IPS-15b (cell line): ENCODE data around the gene RCAN2.

Experiments used
- H3K27me3 ChIP-seq: one replicate; pipeline ENCODE4 v1.6.1; 2013; ENCODE audit warnings: low read length; ENCODE audit not compliant: control insufficient read depth, insufficient read depth
- H3K36me3 ChIP-seq: one replicate; pipeline ENCODE4 v1.6.1; 2013; ENCODE audit warnings: low read length; ENCODE audit not compliant: control insufficient read depth, insufficient read depth
- H3K4me1 ChIP-seq: one replicate; pipeline ENCODE4 v1.6.1; 2013; ENCODE audit warnings: mild to moderate bottlenecking, low read length; ENCODE audit not compliant: control insufficient read depth, insufficient read depth
- H3K4me3 ChIP-seq: one replicate; pipeline ENCODE4 v1.5.1; 2013; ENCODE audit warnings: low read depth, low read length
- H3K9ac ChIP-seq: one replicate; pipeline ENCODE4 v1.6.1; 2013; ENCODE audit warnings: low read depth, mild to moderate bottlenecking, low read length
- H3K9me3 ChIP-seq: one replicate; pipeline ENCODE4 v1.6.1; 2013; ENCODE audit warnings: mild to moderate bottlenecking, low read length; ENCODE audit not compliant: control insufficient read depth, insufficient read depth

The RCAN2 gene

DNA sequence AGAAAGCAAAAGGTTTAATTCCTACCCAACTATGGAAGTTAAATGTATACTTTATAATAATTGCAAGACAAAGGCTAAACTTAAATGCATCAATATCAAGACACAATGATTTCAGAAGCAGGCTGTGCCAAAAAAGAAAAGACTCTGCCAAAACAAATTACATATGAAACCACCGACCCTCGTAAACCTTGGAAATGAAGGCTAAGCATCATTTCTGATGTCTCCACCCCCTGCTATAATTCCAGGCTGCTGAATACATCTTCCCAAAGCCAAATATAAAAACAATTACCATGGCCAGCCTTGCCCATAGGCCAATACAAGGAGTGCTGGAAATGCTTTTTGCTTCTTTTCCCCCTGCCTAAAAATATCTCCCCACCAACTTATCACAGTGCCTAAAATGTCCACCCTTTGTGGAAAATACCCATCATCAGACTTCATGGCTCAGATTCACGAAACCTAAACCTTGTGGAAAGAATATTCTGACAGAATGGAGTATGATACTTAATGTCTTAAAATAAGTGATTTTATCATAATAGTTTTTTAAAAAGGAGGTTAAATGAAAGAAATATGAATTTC lies 37.4 kb downstream of the RCAN2 start:
- no peaks in the 10 kb centered on the region for H3K4me1 ChIP-seq
- no peaks in the 10 kb centered on the region for H3K9me3 ChIP-seq
- H3K9ac ChIP-seq = no peak overlapping the region
- no peaks in the 10 kb centered on the region for H3K27me3 ChIP-seq
- H3K36me3 ChIP-seq = no peaks in the 10 kb centered on the region
- H3K4me3 ChIP-seq = no peak overlapping the region

DNA sequence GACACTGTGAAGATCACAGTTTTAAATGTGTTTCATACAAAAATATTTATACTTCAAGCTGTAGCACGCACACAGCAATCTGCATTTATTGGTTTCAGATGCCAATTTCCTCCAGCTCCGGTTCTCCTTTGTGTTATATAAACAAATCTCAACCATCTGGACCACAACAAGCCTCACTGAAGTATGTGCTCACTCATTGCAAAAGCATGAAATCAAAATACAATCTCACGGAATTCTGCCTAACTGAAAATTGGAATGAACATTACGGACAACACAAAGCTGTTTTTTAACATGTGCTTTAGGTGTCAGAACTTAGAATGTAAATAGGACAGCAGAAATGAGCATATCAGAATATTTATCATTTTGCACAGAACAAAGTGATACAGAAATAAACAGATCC lies 38.0 kb downstream of the RCAN2 start:
- Histone ChIP-seq H3K4me1 (no peaks in the 10 kb centered on the region), H3K36me3 (no peaks in the 10 kb centered on the region), H3K4me3 (no peak overlapping the region), H3K9ac (no peak overlapping the region), H3K9me3 (no peaks in the 10 kb centered on the region), H3K27me3 (no peaks in the 10 kb centered on the region)

DNA sequence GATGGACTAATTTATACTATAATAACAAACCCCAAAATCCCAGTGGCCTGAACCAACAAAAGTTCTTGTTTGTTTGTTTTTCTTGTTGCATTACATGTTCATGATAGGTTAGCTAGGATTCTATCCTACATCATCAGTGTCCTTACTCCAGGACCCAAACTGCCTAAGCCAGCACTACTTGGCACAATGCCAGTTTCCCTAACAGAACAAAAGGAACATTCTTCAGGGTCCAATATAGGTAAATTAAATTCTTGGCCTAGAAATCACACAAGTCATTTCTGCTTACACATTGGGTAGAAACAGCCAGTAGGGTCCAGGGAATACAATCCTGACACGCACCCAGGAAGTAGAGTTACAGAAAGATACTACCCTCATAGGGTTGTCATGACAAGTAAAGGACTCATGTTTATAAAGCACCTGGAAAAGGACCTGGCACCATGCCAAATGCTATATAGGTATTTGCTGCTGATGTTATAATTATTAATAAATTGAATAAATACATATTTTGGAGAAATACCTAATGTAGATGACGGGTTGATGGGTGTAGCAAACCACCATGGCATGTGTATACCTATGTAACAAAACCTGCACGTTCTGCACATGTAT lies 38.8 kb downstream of the RCAN2 start:
- Histone ChIP-seq H3K4me1 (no peaks in the 10 kb centered on the region), H3K27me3 (no peaks in the 10 kb centered on the region), H3K4me3 (no peak overlapping the region), H3K36me3 (no peaks in the 10 kb centered on the region), H3K9ac (no peak overlapping the region), H3K9me3 (no peaks in the 10 kb centered on the region)

DNA sequence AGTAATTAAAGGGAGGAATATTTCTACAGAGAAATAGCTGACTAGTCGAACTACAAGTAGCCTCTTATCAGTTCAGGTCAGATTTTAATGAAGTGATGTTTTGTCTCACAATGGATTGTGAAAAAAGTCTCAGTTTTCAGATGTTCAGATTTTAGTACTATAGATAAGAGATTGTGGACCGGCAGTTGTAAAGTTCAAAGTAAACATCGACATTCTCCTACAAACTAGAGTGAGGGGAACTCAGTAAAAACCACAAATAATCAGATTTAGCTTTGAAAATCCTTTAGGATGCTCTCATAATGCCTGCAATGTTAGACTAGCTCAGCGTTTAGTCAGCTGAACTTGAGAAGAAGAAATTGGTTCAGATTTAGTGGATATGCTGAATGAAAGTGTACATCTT lies 39.9 kb downstream of the RCAN2 start:
- Histone ChIP-seq H3K27me3 (no peaks in the 10 kb centered on the region), H3K36me3 (no peaks in the 10 kb centered on the region), H3K9me3 (no peaks in the 10 kb centered on the region), H3K9ac (no peak overlapping the region), H3K4me1 (no peaks in the 10 kb centered on the region), H3K4me3 (no peak overlapping the region)

DNA sequence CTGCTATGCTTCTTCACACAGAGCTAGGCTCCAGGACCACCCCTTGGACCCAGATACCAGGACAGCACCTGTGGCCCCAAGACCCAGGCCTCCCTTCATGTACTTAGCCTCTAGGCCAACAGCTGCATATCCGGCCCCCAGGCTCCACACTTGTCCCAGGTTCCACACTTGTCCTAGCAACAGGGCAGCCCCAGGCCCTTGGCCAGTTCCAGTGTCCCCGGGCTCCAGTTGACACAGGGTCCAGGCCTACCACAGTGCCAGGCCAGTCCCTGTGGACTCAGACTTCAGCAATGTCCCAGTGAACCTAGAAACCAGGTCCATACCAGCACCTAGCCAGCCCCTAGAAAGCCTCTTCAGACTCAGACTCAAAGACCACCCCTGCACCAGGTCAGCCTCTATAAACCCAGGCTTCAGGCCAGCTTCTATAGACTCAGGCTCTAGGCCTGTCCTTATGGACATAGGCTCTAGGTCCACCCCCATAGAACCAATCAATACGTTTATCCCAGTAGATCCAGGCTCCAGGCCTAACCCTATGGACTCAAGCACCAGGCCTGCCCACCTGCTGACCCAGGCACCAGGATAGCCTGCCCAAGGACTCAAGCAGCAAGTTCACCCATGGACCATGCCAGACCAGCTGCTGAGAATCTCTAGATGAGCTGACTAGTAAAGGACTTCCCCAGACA lies 46.3 kb downstream of the RCAN2 start:
- Histone ChIP-seq H3K9me3 (no peaks in the 10 kb centered on the region), H3K9ac (no peak overlapping the region), H3K36me3 (no peaks in the 10 kb centered on the region), H3K27me3 (no peaks in the 10 kb centered on the region), H3K4me1 (no peaks in the 10 kb centered on the region), H3K4me3 (no peak overlapping the region)

DNA sequence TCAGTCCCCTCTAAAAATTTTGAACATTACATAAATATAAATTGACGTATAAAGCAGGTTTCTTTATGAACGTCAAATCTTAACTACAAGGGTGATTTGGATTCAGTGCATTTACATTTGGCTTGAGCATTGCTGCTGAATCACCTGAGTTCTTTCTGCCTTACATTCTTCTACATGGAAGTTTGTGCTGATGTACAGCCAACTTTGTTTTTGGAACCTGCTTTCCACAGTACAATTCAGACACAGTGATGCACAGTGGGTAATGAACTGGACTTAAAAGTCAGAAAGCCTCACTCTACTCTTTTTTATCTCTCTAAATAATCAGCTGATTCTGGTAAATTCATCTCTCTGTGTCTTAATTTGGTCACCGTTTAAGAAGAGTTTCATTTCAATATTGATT lies 47.6 kb downstream of the RCAN2 start:
- Histone ChIP-seq H3K4me1 (no peaks in the 10 kb centered on the region), H3K9me3 (no peaks in the 10 kb centered on the region), H3K9ac (no peak overlapping the region), H3K4me3 (no peak overlapping the region), H3K27me3 (no peaks in the 10 kb centered on the region), H3K36me3 (no peaks in the 10 kb centered on the region)

DNA sequence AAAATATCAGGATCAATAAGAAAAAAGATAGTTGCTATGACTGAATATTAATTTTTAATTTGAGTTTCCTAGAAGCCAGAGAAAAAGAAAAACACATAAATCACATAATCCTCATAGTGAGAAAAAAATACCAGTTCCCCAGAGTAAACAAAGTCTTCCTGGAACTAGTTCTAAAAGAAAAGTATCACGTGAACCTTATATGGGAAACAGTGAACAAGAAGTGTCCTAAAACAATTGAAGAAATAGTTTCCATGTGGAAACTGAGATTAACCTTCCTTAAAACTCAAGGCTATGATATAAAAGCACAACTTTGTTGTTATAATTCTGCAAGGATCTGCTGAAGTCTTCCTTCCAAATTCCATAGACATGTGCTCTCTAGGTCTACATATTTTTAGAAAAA lies 50.6 kb downstream of the RCAN2 start:
- no peaks in the 10 kb centered on the region for H3K27me3 ChIP-seq
- no peaks in the 10 kb centered on the region for H3K9me3 ChIP-seq
- no peak overlapping the region for H3K4me3 ChIP-seq
- no peaks in the 10 kb centered on the region for H3K36me3 ChIP-seq
- H3K4me1 ChIP-seq = no peaks in the 10 kb centered on the region
- no peak overlapping the region for H3K9ac ChIP-seq

DNA sequence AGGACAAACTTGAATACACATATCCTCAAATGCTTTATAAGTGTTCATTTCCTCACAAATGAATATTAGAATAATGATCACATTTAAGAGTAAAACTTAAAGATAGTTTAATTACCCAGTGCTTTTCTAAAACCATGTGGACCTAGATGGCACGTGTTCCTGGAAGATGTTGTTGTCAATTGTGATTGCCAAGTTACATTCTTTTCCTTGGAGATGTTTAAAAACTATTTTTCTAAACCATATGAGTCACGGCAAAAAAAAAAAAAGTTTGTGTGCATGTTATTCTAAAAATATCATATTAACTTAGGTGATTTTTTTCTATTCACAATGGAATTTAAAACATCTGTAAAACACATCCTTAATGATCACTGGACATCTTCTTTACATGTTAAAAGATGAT lies 51.1 kb downstream of the RCAN2 start:
- Histone ChIP-seq H3K36me3 (no peaks in the 10 kb centered on the region), H3K27me3 (no peaks in the 10 kb centered on the region)

DNA sequence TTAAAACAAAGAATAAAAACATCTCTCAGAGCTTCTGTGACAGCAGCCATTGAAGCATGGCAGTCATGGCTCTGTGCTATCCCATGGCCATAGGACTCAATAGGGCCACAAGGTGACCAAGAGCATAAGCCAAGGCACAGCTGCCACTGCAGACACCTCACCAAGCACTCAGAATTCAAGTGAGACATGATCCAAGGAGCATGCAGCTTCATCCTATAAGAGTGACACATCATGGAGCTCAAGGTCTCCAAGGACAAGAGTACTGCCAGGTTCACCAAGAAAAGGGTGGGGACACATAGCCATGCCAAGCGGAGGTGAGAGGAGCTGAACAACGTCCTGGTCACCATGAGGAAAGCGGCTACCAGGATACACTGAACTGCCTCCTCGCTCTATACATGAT lies 53.0 kb downstream of the RCAN2 start:
- Histone ChIP-seq H3K4me1 (no peaks in the 10 kb centered on the region), H3K4me3 (no peak overlapping the region), H3K36me3 (no peaks in the 10 kb centered on the region), H3K9me3 (no peaks in the 10 kb centered on the region), H3K27me3 (no peaks in the 10 kb centered on the region), H3K9ac (no peak overlapping the region)

More for the DNA sequence above, 51.1 kb downstream of the RCAN2 start:
- no peak overlapping the region for H3K4me3 ChIP-seq
- H3K4me1 ChIP-seq = no peaks in the 10 kb centered on the region
- H3K9me3 ChIP-seq = no peaks in the 10 kb centered on the region
- H3K9ac ChIP-seq = no peak overlapping the region

DNA sequence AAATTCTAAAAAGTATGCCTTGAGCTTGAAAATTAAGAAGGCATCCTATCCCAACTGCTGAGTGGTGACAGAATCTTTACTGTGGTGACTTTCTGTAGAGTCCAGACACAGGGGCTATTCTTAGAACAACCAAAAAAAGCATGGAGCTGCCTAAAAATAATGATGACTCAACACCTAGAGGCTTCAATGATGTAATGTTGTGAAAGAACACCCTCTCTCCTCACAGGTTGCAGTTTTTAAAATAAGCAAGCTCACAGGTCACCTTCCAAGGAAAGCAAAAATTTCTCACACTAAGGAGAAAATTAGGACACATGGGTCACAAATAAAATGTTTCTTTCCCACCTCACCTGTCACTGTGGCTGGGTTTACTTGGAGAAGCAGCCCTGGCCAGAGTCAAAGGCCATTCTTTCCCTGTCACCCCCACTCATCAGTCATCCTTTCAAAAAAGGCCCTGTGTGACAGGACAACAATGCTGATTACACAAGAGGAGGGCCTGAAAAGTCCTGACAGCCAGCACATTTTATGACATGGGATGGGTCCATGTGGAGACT lies 53.5 kb downstream of the RCAN2 start:
- Histone ChIP-seq H3K4me1 (no peaks in the 10 kb centered on the region), H3K9ac (no peak overlapping the region), H3K9me3 (no peaks in the 10 kb centered on the region), H3K27me3 (no peaks in the 10 kb centered on the region), H3K36me3 (no peaks in the 10 kb centered on the region), H3K4me3 (no peak overlapping the region)

DNA sequence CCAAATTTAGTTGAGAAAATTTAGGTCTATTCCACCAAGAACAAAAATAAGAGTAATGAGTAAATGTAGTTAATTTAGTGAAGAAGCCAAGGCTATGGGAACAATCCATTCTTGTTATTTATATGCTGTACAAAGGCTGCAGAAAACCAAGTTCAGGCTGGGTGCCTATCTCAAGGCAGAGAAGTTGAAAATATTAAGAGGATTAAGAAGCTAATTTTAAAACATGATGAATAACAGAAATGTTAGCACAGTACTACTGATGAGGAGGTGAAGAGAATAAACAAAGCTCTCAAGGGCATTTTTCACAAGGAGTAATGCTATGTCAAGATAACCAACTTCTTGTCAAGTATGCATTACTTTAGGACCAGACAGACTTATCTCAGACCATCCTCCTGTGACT lies 68.6 kb downstream of the RCAN2 start:
- Histone ChIP-seq H3K4me3 (no peak overlapping the region), H3K9me3 (no peaks in the 10 kb centered on the region), H3K36me3 (no peaks in the 10 kb centered on the region), H3K4me1 (no peaks in the 10 kb centered on the region), H3K9ac (no peak overlapping the region), H3K27me3 (no peaks in the 10 kb centered on the region)

DNA sequence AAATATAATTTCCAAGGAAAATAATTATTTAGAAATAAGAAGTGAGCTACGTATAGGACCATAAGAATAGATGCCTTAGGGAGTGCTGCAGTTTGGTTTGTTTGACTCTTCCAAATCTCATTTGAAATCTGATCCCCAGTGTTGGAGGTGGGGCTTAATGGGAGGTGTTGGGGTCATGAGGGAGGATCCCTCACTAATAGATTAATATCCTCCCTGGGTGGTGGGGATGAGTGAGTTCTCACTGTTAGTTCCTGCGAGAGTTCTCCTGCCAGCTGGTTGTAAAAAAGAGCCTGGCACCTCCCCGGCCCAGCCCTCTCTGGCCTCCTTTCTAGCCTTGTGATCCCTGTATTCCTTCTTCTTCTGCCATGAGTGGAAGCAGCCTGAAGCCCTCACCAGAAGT lies 69.3 kb downstream of the RCAN2 start:
- H3K9ac ChIP-seq = no peak overlapping the region
- H3K27me3 ChIP-seq = no peaks in the 10 kb centered on the region
- H3K36me3 ChIP-seq = no peaks in the 10 kb centered on the region
- no peaks in the 10 kb centered on the region for H3K9me3 ChIP-seq
- H3K4me1 ChIP-seq = no peaks in the 10 kb centered on the region
- no peak overlapping the region for H3K4me3 ChIP-seq
